ENCODE results near the gene RTL3. TPM values are rescaled to one million over a fixed set of nuclear protein-coding genes. Genes with fewer than 3 reads are reported as not detected.

Gene RTL3
- total RNA-seq, 4 donors from 2014 or later: 0.41 to 1.0 (median 0.88) TPM; not detected in 1

GRCh38 chrX:78622831-78623230, 36.3 kb downstream of the RTL3 start:
- intact Hi-C loops (cut with DNase I; ENCODE audit: low total_unique reads): no loop called here
- TF ChIP-seq CTCF (IDR thresholded peaks at IDR 0.05): no peak
- no peak for TF ChIP-seq POLR2A (IDR thresholded peaks at IDR 0.05)
- no peak for DNase-seq

GRCh38 chrX:78619834-78620233, 39.3 kb downstream of the RTL3 start:
- Histone ChIP-seq H3K36me3 (no peaks in the 10 kb centered on the region), H3K4me3 (no peak overlapping the region), H3K27ac (no peak overlapping the region), H3K4me1 (no peaks in the 10 kb centered on the region), H3K9me3 (no peaks in the 10 kb centered on the region), H3K27me3 (no peaks in the 10 kb centered on the region)
- TF ChIP-seq POLR2A (IDR thresholded peaks at IDR 0.05) (no peak), CTCF (IDR thresholded peaks at IDR 0.05) (no peak)
- intact Hi-C loops (cut with DNase I; ENCODE audit: low total_unique reads): no loop called here
- DNase-seq: no peak

More at GRCh38 chrX:78622831-78623230, 36.3 kb downstream of the RTL3 start:
- Histone ChIP-seq H3K9me3 (no peaks in the 10 kb centered on the region), H3K4me3 (no peak overlapping the region), H3K36me3 (no peaks in the 10 kb centered on the region), H3K4me1 (no peaks in the 10 kb centered on the region), H3K27me3 (no peaks in the 10 kb centered on the region), H3K27ac (no peak overlapping the region)

GRCh38 chrX:78618987-78619386, 40.1 kb downstream of the RTL3 start:
- Histone ChIP-seq H3K27me3 (no peaks in the 10 kb centered on the region), H3K27ac (no peak overlapping the region), H3K4me1 (no peaks in the 10 kb centered on the region), H3K4me3 (no peak overlapping the region), H3K36me3 (no peaks in the 10 kb centered on the region), H3K9me3 (no peaks in the 10 kb centered on the region)
- TF ChIP-seq POLR2A (IDR thresholded peaks at IDR 0.05): no peak
- no peak for TF ChIP-seq CTCF (IDR thresholded peaks at IDR 0.05)
- DNase-seq: no peak
- intact Hi-C loops (cut with DNase I; ENCODE audit: low total_unique reads): no loop called here

- Histone ChIP-seq H3K27me3 (no peaks in the 10 kb centered on the region), H3K9me3 (no peaks in the 10 kb centered on the region), H3K27ac (no peak overlapping the region), H3K36me3 (no peaks in the 10 kb centered on the region), H3K4me3 (no peak overlapping the region), H3K4me1 (no peaks in the 10 kb centered on the region)
- TF ChIP-seq CTCF (IDR thresholded peaks at IDR 0.05): no peak
- no peak for TF ChIP-seq POLR2A (IDR thresholded peaks at IDR 0.05)
- intact Hi-C loops (cut with DNase I; ENCODE audit: low total_unique reads): no loop called here
- no peak for DNase-seq
Observed at GRCh38 chrX:78614264-78614663, 44.9 kb downstream of the RTL3 start.

Other genes starting within 250 kb of the RTL3 start
- 10 to 100 TPM in 1 of 4 donors, 1 to 10 TPM in 1, not detected in 2; 1.7 to 31.7 TPM for gene LPAR4, start 88.4 kb upstream of the RTL3 start, total RNA-seq

All from uterus (tissue), 4 donors.